ENCODE results near the gene EGLN1.

DNA sequence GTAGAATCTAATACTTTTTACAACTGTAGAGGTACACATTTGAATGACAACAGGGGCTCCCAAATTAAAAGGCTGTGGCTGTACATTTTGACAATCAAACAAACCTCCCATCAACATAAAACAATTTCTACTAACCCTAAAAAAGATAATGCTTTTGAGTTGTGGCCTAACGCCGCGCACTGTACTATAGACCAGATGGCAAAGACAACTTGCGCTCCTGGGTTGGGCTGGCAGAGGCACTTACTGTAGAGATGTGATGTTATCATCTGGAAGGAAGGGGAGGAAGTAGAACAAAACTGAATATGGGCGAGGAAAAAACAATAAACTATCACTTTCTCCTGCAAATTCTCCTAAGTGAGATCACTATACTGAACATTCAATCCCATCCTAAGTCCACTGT, 57.9 kb downstream of the EGLN1 start:
- TF ChIP-seq CTCF (IDR thresholded peaks at IDR 0.05), result no peak
- TF ChIP-seq POLR2A (IDR thresholded peaks at IDR 0.05), result no peak
